Measurements from ENCODE around the gene TEX36. TPM values are rescaled to one million over a fixed set of nuclear protein-coding genes. Genes with fewer than 3 reads are reported as not detected.

The TEX36 gene
- total RNA-seq, 4 donors from 2014 or later, result not detected

DNA sequence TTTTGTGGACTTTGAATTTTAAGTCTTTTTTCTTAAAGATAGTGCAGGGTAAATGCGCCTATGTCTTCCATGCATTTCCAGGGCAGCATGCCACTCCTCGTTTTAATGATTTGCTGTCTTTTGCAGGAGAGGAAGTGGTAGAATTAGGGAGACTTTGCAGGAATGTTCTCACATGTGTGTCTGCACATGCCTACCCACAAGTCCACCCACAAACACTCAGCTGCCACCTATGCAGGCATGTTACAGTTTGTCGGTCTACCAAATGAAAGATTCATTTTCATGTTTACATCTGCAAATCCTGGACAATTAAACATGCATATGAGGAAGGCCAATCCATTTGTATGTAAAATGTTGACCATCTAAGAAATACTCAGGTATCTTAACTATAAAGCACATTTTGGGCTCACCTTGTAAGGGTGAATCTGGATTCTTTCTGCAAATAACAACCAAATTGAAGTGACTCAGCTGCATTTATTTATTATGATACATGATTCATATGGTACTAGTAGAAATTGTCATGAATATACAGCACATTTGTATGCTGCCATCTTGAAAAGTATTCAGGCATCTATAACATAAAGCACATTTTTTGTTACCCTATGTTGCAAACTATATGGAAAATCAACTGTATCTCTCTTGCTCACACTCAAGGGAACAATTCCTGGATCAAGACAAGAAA, 4.7 kb upstream of the TEX36 start:
- no peak for DNase-seq
- no peak for TF ChIP-seq POLR2A (IDR thresholded peaks at IDR 0.05)
- TF ChIP-seq, protein P1, sequence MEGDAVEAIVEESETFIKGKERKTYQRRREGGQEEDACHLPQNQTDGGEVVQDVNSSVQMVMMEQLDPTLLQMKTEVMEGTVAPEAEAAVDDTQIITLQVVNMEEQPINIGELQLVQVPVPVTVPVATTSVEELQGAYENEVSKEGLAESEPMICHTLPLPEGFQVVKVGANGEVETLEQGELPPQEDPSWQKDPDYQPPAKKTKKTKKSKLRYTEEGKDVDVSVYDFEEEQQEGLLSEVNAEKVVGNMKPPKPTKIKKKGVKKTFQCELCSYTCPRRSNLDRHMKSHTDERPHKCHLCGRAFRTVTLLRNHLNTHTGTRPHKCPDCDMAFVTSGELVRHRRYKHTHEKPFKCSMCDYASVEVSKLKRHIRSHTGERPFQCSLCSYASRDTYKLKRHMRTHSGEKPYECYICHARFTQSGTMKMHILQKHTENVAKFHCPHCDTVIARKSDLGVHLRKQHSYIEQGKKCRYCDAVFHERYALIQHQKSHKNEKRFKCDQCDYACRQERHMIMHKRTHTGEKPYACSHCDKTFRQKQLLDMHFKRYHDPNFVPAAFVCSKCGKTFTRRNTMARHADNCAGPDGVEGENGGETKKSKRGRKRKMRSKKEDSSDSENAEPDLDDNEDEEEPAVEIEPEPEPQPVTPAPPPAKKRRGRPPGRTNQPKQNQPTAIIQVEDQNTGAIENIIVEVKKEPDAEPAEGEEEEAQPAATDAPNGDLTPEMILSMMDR (IDR thresholded peaks at IDR 0.05), result no peak
- no peaks in the 10 kb centered on the region for H3K9me3 ChIP-seq
- H3K36me3 ChIP-seq, result no peaks in the 10 kb centered on the region
- H3K27me3 ChIP-seq, result no peaks in the 10 kb centered on the region
- H3K4me1 ChIP-seq, result no peaks in the 10 kb centered on the region
- no peak overlapping the region for H3K27ac ChIP-seq
- no peak overlapping the region for H3K4me3 ChIP-seq

DNA sequence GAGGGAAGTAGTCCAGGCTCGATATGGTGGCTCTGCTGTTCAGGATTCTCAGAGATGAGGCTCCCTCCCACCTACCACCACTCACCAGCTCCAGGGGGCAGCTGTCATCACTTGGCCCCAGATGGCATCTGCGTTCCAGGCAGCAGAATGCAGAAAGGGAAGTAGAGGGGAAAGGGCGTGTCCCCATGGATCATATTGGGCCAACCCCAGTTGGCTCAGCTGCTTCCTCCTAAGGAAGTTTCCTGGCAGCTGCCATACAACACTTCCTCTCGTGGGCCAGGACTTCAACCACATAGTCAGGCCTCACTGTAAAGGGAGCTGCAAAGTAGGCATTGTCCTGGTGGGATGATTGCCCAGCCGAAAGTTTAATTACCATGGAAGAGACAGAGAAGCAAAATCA, 1.6 kb upstream of the TEX36 start:
- no peaks in the 10 kb centered on the region for H3K27me3 ChIP-seq
- TF ChIP-seq, protein P1 (IDR thresholded peaks at IDR 0.05), result no peak
- TF ChIP-seq POLR2A (IDR thresholded peaks at IDR 0.05), result no peak
- no peaks in the 10 kb centered on the region for H3K36me3 ChIP-seq
- no peak overlapping the region for H3K27ac ChIP-seq
- H3K4me3 ChIP-seq, result no peak overlapping the region
- no peak for DNase-seq
- H3K4me1 ChIP-seq, result no peaks in the 10 kb centered on the region
- no peaks in the 10 kb centered on the region for H3K9me3 ChIP-seq

DNA sequence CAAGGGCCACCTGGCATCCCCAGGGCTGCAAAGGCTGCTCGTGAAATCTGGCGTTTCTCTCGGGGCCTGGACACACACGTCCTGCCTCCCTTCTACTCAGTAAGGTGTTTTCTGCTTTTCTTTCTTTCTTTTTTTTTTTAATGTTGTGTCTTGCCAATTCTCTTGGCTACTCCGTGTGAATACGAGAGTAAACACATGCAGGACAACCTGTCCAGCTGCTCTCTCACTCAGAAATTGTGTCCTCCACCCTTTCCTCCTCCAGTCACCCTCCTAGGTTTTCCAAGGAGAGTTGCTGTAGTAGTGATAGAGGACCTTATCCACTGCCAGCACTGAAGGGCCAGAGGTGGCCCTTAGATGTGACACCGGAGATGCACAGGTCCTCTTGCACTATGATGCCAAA, 858 bp upstream of the TEX36 start:
- Histone ChIP-seq H3K4me3 (no peak overlapping the region), H3K9me3 (no peaks in the 10 kb centered on the region), H3K27me3 (no peaks in the 10 kb centered on the region), H3K36me3 (no peaks in the 10 kb centered on the region), H3K4me1 (no peaks in the 10 kb centered on the region), H3K27ac (no peak overlapping the region)
- DNase-seq, result no peak
- no peak for TF ChIP-seq POLR2A (IDR thresholded peaks at IDR 0.05)
- TF ChIP-seq, protein P1 (IDR thresholded peaks at IDR 0.05), result no peak

DNA sequence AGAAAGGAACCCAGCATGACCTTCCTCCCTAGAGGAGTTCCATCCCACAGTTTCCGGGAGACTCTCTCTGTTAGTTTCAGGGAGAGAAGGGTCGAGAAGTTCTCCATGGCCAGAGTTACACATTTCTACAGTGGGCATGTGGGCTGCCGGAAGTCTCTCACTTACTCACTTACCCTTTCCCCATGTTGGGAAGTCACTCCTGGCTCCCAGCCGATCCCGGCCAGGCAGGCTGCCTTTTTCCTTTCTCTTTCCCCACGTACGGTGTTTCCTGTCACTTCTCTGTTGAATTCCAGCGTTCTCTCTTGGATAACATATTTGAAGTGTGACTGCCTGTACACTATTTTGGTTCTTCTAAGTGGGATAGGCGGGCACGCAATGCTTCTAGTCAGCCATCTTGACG, 3.5 kb downstream of the TEX36 start:
- Histone ChIP-seq H3K9me3 (peaks cover 0 to 7% (median 0%) of the 10 kb centered on the region in 4 donors), H3K4me1 (no peaks in the 10 kb centered on the region), H3K27ac (no peak overlapping the region), H3K27me3 (no peaks in the 10 kb centered on the region), H3K36me3 (no peaks in the 10 kb centered on the region), H3K4me3 (no peak overlapping the region)
- no peak for DNase-seq
- TF ChIP-seq, protein P1 (IDR thresholded peaks at IDR 0.05), result no peak
- no peak for TF ChIP-seq POLR2A (IDR thresholded peaks at IDR 0.05)

DNA sequence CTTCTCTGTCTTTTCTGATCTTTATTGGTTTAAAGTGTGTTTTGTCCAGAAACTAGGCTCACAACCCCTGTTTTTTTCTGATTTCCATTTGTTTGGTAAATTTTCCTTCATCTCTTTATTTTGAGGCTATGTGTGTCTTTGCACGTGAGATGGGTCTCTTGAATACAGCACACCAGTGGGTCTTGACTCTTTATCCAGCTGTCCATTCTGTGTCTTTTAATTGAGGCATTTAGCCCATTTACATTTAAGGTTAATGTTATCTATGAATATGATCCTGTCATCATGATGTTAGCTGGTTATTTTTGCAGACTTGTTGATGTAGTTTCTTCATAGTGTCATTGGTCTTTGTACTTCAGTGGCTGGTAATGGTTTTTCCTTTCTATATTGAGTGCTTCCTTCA, 10.1 kb downstream of the TEX36 start:
- no peak overlapping the region for H3K27ac ChIP-seq
- no peak overlapping the region for H3K4me3 ChIP-seq
- H3K36me3 ChIP-seq, result no peaks in the 10 kb centered on the region

More for the DNA sequence above, 10.1 kb downstream of the TEX36 start:
- no peak for TF ChIP-seq POLR2A (IDR thresholded peaks at IDR 0.05)
- TF ChIP-seq, protein P1 (IDR thresholded peaks at IDR 0.05), result no peak
- Histone ChIP-seq H3K9me3 (no peaks in the 10 kb centered on the region), H3K4me1 (no peaks in the 10 kb centered on the region), H3K27me3 (no peaks in the 10 kb centered on the region)
- DNase-seq, result no peak

Measured in Peyer's patch (tissue), 4 donors.